Ascending aorta (tissue), 2 donors: ENCODE measurements around the gene DOCK6. TPM values are rescaled to one million over a fixed set of nuclear protein-coding genes. Genes with fewer than 3 reads are reported as not detected.

Source experiments
- DNase-seq, 2 donors: peaks; one replicate each; pipeline ENCODE4 v3.0.0-alpha.2; 2019; ENCODE audit warnings: low spot score in 2 of 2
- H3K27ac ChIP-seq, 2 donors: fragments of 200-600 bp; sonication (generic); one replicate each; pipeline ENCODE4 v1.5.1; 2016 to 2017; ENCODE audit warnings: mild to moderate bottlenecking in 1 of 2
- H3K27me3 ChIP-seq: fragments of 200-600 bp; sonication (generic); one replicate; pipeline ENCODE4 v1.5.1; 2017
- H3K36me3 ChIP-seq, 2 donors: fragments of 200-600 bp; sonication (generic); one replicate each; pipeline ENCODE4 v1.5.1; 2016
- H3K4me1 ChIP-seq, 2 donors: fragments of 200-600 bp; sonication (generic); one replicate each; pipeline ENCODE4 v1.5.1; 2016 to 2017; ENCODE audit warnings: mild to moderate bottlenecking in 1 of 2
- H3K4me3 ChIP-seq, 2 donors: fragments of 200-600 bp; sonication (generic); one replicate each; pipeline ENCODE4 v1.5.1; 2016 to 2017; ENCODE audit warnings: mild to moderate bottlenecking in 1 of 2
- H3K9me3 ChIP-seq, 2 donors: fragments of 200-600 bp; sonication (generic); one replicate each; pipeline ENCODE4 v1.5.1; 2016
- CTCF ChIP-seq, 3 experiments: fragments of 200-600 bp in 2 of 3; fragments of 450-650 bp in 1 of 3; sonication (generic) in 2 of 3; IDR thresholded peaks; one replicate each; pipeline ENCODE4 v1.5.1; 2016 to 2019; ENCODE audit warnings: antibody characterized with exemption in 3 of 3, mild to moderate bottlenecking in 1 of 3, moderate library complexity in 1 of 3
- intact Hi-C: fragments of 100-400 bp; cut with DNase I; formaldehyde crosslinking; loops from one replicate; pipeline ENCODE4 v1.15.1; 2023
- total RNA-seq: library from RNA; depleted of rRNA; stranded (reverse); fragments of >200 nt; gene quantifications from one replicate; pipeline ENCODE4 v1.1.0, GENCODE V29; 2016

The DOCK6 gene
- total RNA-seq, 1 donor from 2014 or later: 140 TPM

DNA sequence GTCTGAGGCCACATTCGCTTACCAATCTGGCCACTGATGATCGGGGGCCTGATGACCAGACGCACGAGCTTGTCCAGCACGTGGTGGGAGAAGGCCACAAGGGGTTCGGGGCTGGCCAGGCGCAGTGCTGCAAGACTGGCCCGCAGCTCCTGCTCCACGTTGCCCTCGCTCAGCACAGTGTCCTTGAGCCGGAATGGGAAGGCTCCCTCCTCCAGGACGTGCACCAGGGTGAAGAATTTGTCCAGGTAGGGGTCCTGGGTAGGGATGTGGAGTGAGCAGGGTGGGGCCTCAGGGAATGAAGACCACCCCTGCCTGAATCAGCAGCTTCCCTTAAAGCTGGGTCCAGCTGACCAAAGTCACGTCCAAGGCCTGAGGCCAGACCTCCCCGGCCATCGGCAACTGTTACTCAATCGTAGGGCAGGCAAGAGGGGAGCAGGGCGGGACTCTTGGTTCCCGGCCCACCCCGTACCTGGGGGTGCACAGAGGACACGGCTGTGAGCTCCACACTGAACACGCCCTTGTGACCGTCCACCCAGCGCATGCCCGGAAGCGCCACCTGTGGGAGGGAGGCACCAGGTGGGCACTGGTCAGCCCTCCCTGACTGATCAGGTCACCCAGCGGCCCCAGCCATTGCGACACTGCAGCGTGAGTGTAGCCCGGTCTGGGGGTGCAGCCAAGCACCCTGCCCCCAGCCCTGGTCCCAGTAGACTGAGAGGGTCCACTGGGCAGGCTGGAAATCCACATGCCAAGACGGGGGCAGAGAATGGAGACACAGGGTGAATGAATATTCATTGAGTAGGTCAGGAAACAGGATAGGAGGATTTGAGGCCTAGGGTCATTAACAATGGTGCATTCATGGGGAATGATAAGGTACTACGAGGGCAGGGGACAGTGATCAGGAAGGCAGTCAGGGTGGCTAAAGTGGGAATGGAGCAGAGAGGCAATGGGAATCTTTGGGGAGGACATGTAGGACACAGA, 25.7 kb downstream of the DOCK6 start:
- Histone ChIP-seq H3K27ac (no peak overlapping the region), H3K36me3 (peaks cover 25 to 72% of the 10 kb centered on the region in 2 donors), H3K4me1 (no peaks in the 10 kb centered on the region), H3K4me3 (no peak overlapping the region), H3K27me3 (no peaks in the 10 kb centered on the region), H3K9me3 (no peaks in the 10 kb centered on the region)
- no peak for DNase-seq
- no peak for TF ChIP-seq CTCF (IDR thresholded peaks at IDR 0.05)
- intact Hi-C loops: no loop called here

DNA sequence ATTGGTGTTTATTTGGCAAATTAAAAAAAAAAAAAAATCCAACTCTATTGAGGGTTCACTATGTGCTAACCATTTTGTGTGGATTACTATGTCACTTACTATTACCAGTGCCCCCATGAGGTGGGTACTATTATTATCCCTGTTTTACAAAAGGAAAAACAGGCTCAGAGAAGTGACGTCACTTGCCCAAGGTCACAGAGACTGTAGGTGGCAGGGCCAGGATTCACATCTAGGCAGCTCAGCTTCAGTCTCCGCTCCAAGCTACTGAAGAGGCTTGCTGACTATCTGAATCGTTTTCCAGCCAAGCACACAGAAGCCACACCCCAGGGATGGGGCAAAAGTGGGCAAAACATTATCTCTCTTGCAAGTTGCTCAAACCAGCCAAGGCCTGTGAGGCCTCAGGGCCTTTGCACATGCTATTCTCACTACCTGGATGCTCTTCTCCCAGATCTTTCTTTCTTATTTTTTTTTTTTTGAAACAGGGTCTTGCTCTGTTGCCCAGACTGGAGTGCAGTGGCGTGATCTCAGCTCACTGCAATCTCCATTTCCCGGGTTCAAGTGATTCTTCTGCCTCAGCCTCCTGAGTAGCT, 27.7 kb downstream of the DOCK6 start:
- Histone ChIP-seq H3K27me3 (no peaks in the 10 kb centered on the region), H3K36me3 (peaks cover 22 to 69% of the 10 kb centered on the region in 2 donors), H3K9me3 (no peaks in the 10 kb centered on the region), H3K4me3 (no peak overlapping the region), H3K27ac (no peak overlapping the region), H3K4me1 (no peaks in the 10 kb centered on the region)
- no peak for DNase-seq
- intact Hi-C loops: no loop called here
- no peak for TF ChIP-seq CTCF (IDR thresholded peaks at IDR 0.05)

DNA sequence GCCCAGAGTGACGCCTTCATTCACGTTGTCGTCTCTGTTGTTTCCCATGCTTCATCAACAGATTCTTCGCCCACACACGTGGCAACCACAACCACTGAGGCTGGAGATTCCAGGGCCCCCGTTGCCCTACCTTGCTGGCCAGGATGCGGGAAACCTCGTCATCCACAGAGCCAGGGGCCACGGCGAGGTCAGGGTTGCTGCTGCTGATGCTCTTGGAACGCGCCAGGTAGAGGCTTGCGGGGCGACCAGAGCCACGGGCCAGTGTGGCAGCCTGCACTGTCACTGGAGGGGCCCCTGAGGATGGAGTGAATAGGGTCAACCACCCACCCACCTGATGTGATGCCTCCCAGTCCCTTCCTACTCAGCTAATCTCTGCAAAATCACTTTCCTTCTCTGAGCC, 29.3 kb downstream of the DOCK6 start:
- no peak for TF ChIP-seq CTCF (IDR thresholded peaks at IDR 0.05)
- Histone ChIP-seq H3K4me3 (no peak overlapping the region), H3K9me3 (no peaks in the 10 kb centered on the region), H3K27me3 (no peaks in the 10 kb centered on the region), H3K4me1 (no peaks in the 10 kb centered on the region), H3K27ac (no peak overlapping the region), H3K36me3 (peaks cover 19 to 61% of the 10 kb centered on the region in 2 donors)
- DNase-seq: no peak
- intact Hi-C loops: no loop called here

DNA sequence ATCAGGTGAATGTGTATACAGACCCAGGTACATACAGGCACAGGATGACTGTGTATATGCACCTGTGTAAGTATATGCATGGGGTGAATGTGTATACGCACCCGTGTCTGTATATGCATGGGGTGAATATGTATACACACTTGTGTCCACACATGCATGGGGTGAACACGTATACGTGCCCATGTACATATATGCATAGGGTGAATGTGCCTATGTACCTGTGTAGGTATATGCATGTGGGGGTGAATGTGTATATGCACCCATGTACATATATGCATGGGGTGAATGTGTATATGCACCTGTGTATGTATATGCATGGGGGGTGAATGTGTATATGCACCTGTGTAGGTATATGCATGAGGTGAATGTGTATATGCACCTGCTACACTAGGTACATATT, 29.8 kb downstream of the DOCK6 start:
- TF ChIP-seq CTCF (IDR thresholded peaks at IDR 0.05): no peak
- no peak overlapping the region for H3K27ac ChIP-seq
- DNase-seq: no peak
- intact Hi-C loops: no loop called here
- no peaks in the 10 kb centered on the region for H3K9me3 ChIP-seq
- H3K4me1 ChIP-seq: no peaks in the 10 kb centered on the region
- no peaks in the 10 kb centered on the region for H3K27me3 ChIP-seq
- H3K36me3 ChIP-seq: peaks cover 19 to 59% of the 10 kb centered on the region in 2 donors
- H3K4me3 ChIP-seq: no peak overlapping the region

DNA sequence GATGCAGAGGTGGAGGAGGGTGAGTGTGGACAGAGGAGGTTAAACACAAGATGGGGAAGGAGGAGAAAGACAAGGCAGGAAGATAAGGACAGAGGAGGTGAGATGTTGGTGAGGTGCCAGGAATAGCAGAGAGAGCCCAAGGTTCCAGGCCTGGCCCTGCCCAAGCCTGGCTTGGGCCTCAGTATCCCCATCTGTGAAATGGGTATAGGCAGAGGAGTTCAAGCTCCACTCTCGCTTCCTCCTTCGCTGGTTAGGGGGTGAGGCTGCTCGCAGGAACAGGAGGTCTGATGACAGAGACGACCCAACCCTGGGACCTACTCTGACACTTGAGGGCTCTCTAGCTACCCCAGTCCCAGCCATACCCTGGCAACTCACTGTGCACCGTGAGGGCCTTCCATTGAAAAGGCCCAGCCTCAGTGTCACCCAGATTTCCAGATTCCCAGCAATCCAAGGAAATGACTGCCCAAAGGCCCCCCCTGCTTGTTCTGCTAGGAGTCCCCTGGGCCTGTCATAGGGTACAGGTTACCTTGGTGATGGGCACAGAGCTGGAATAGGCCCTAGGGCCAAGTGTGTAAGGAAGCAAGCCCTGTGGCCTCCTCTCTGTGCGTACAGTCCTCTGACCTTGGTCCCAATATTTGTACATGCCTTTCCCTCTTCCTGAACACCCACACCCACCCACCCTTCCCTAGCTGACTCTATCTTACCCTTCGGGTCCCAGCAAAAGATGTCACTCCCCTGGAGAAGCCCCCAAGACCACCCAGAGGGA, 31.5 kb downstream of the DOCK6 start:
- no peak for TF ChIP-seq CTCF (IDR thresholded peaks at IDR 0.05)
- H3K4me3 ChIP-seq: no peak overlapping the region
- peaks cover 25 to 52% of the 10 kb centered on the region in 2 donors for H3K36me3 ChIP-seq
- intact Hi-C loops: no loop called here
- H3K4me1 ChIP-seq: no peaks in the 10 kb centered on the region
- no peaks in the 10 kb centered on the region for H3K9me3 ChIP-seq
- H3K27me3 ChIP-seq: no peaks in the 10 kb centered on the region
- DNase-seq: no peak
- no peak overlapping the region for H3K27ac ChIP-seq
